Esophagus squamous epithelium (tissue), 4 donors: ENCODE data around the gene ZNF420.
A peak's percentile ranks its signal among the peaks of the same experiment; 100 is the strongest.
"Not testable (repeated sequence)": the region's sequence is repeated elsewhere in the genome, so short reads cannot be mapped to it uniquely, and the experiment has no call there.

Experiments
- POLR2A ChIP-seq, 4 donors: fragments of 450-650 bp; IDR thresholded peaks; one replicate each; pipeline ENCODE4 v1.6.1; 2017; ENCODE audit warnings: antibody characterized with exemption in 4 of 4, mild to moderate bottlenecking in 4 of 4, moderate library complexity in 3 of 4
- TF ChIP-seq, protein P1 (sequence below), 6 experiments: fragments of 450-650 bp in 4 of 6; fragments of 200-600 bp in 2 of 6; sonication (generic) in 2 of 6; IDR thresholded peaks; one replicate each; pipeline ENCODE4 v1.5.1; 2016 to 2019; ENCODE audit warnings: antibody characterized with exemption in 6 of 6, mild to moderate bottlenecking in 4 of 6, moderate library complexity in 4 of 6

DNA sequence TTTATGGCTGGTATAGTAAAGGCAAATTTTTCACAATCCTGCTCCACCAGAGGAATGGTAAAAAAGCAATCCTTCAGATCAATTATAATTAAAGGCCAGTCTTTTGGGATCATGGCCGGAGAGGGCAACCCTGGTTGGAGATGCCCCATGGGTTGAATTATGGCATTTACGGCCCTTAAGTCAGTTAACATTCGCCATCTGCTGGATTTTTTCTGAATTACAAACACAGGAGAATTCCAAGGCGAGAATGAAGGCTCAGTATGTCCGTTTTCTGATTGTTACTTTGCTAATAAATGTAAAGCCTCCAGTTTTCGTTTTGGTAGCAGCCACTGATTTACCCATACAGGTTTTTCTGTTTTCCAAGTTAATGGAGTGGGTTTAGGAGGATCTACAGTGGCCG, 33.5 kb downstream of the ZNF420 start:
- TF ChIP-seq, protein P1, sequence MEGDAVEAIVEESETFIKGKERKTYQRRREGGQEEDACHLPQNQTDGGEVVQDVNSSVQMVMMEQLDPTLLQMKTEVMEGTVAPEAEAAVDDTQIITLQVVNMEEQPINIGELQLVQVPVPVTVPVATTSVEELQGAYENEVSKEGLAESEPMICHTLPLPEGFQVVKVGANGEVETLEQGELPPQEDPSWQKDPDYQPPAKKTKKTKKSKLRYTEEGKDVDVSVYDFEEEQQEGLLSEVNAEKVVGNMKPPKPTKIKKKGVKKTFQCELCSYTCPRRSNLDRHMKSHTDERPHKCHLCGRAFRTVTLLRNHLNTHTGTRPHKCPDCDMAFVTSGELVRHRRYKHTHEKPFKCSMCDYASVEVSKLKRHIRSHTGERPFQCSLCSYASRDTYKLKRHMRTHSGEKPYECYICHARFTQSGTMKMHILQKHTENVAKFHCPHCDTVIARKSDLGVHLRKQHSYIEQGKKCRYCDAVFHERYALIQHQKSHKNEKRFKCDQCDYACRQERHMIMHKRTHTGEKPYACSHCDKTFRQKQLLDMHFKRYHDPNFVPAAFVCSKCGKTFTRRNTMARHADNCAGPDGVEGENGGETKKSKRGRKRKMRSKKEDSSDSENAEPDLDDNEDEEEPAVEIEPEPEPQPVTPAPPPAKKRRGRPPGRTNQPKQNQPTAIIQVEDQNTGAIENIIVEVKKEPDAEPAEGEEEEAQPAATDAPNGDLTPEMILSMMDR (IDR thresholded peaks at IDR 0.05), result peak in 1 of 6 experiments; percentile 12
- TF ChIP-seq POLR2A (IDR thresholded peaks at IDR 0.05), result not testable (repeated sequence)
